ENCODE results near the gene FAM53B. TPM values are rescaled to one million over a fixed set of nuclear protein-coding genes. Genes with fewer than 3 reads are reported as not detected.
A peak's percentile ranks its signal among the peaks of the same experiment; 100 is the strongest.

FAM53B gene
- total and polyA plus RNA-seq, 4 donors: 21.8 to 31.2 (median 29.7) TPM

GRCh38 chr10:124705381-124705740 is 38.8 kb downstream of the FAM53B start:
- H3K27ac ChIP-seq (ENCODE audit: low read depth, low read length): peak overlapping the region; percentile 47
- H3K4me3 ChIP-seq (ENCODE audit: low read depth, low read length): no peak overlapping the region
- H3K36me3 ChIP-seq (ENCODE audit: control insufficient read depth, insufficient read depth, low read length): peaks cover 64% of the 10 kb centered on the region
- WGBS (ENCODE audit: insufficient coverage): 80% methylated on average over 9 of the region's 9 CpGs
- no peaks in the 10 kb centered on the region for H3K27me3 ChIP-seq (ENCODE audit: control insufficient read depth, insufficient read depth, low read length)
- H3K9me3 ChIP-seq (ENCODE audit: control insufficient read depth, insufficient read depth, low read length): no peaks in the 10 kb centered on the region
- peaks cover 97% of the 10 kb centered on the region for H3K4me1 ChIP-seq (ENCODE audit: control insufficient read depth, insufficient read depth, low read length)
- DNase-seq (ENCODE audit: low read depth in 4 of 6, low spot score in 6 of 6): no peak

- Histone ChIP-seq H3K36me3 (ENCODE audit: control insufficient read depth, insufficient read depth, low read length) (peaks cover 70% of the 10 kb centered on the region), H3K27me3 (ENCODE audit: control insufficient read depth, insufficient read depth, low read length) (no peaks in the 10 kb centered on the region), H3K4me1 (ENCODE audit: control insufficient read depth, insufficient read depth, low read length) (peaks cover 97% of the 10 kb centered on the region), H3K9me3 (ENCODE audit: control insufficient read depth, insufficient read depth, low read length) (no peaks in the 10 kb centered on the region), H3K4me3 (ENCODE audit: low read depth, low read length) (no peak overlapping the region), H3K27ac (ENCODE audit: low read depth, low read length) (peak overlapping the region; percentile 76)
- no peak for DNase-seq (ENCODE audit: low read depth in 4 of 6, low spot score in 6 of 6)
- WGBS (ENCODE audit: insufficient coverage): 90% methylated on average over 9 of the region's 11 CpGs
Observed at GRCh38 chr10:124704428-124705380, 39.5 kb downstream of the FAM53B start.

- peak overlapping the region; percentile 76 for H3K27ac ChIP-seq (ENCODE audit: low read depth, low read length)
- no peaks in the 10 kb centered on the region for H3K27me3 ChIP-seq (ENCODE audit: control insufficient read depth, insufficient read depth, low read length)
- H3K4me3 ChIP-seq (ENCODE audit: low read depth, low read length): no peak overlapping the region
- H3K36me3 ChIP-seq (ENCODE audit: control insufficient read depth, insufficient read depth, low read length): peaks cover 78% of the 10 kb centered on the region
- WGBS (ENCODE audit: insufficient coverage): 66% methylated on average over 6 of the region's 10 CpGs
- no peaks in the 10 kb centered on the region for H3K9me3 ChIP-seq (ENCODE audit: control insufficient read depth, insufficient read depth, low read length)
- DNase-seq (ENCODE audit: low read depth in 4 of 6, low spot score in 6 of 6): no peak
- peaks cover 97% of the 10 kb centered on the region for H3K4me1 ChIP-seq (ENCODE audit: control insufficient read depth, insufficient read depth, low read length)
Observed at GRCh38 chr10:124703778-124704427, 40.3 kb downstream of the FAM53B start.

- WGBS (ENCODE audit: insufficient coverage): 50% methylated on average over 1 of the region's 7 CpGs
- H3K36me3 ChIP-seq (ENCODE audit: control insufficient read depth, insufficient read depth, low read length): peaks cover 84% of the 10 kb centered on the region
- no peak overlapping the region for H3K4me3 ChIP-seq (ENCODE audit: low read depth, low read length)
- no peak for DNase-seq (ENCODE audit: low read depth in 4 of 6, low spot score in 6 of 6)
- H3K9me3 ChIP-seq (ENCODE audit: control insufficient read depth, insufficient read depth, low read length): no peaks in the 10 kb centered on the region
- H3K4me1 ChIP-seq (ENCODE audit: control insufficient read depth, insufficient read depth, low read length): peaks cover 97% of the 10 kb centered on the region
- peak overlapping the region; percentile 76 for H3K27ac ChIP-seq (ENCODE audit: low read depth, low read length)
- H3K27me3 ChIP-seq (ENCODE audit: control insufficient read depth, insufficient read depth, low read length): no peaks in the 10 kb centered on the region
Observed at GRCh38 chr10:124703372-124703771, 40.8 kb downstream of the FAM53B start.

- Histone ChIP-seq H3K4me1 (ENCODE audit: control insufficient read depth, insufficient read depth, low read length) (peaks cover 100% of the 10 kb centered on the region), H3K27me3 (ENCODE audit: control insufficient read depth, insufficient read depth, low read length) (no peaks in the 10 kb centered on the region), H3K4me3 (ENCODE audit: low read depth, low read length) (no peak overlapping the region), H3K9me3 (ENCODE audit: control insufficient read depth, insufficient read depth, low read length) (no peaks in the 10 kb centered on the region), H3K27ac (ENCODE audit: low read depth, low read length) (peak overlapping the region; percentile 90), H3K36me3 (ENCODE audit: control insufficient read depth, insufficient read depth, low read length) (peaks cover 94% of the 10 kb centered on the region)
- whole genome bisulfite sequencing (ENCODE audit: insufficient coverage): 89% methylated on average over 8 of the region's 13 CpGs
- DNase-seq (ENCODE audit: low read depth in 4 of 6, low spot score in 6 of 6): no peak
Observed at GRCh38 chr10:124701881-124702656, 42.1 kb downstream of the FAM53B start.

- 50% methylated on average over 6 of the region's 6 CpGs for WGBS (ENCODE audit: insufficient coverage)
- peak in 5 of 6 donors; percentile 46 to 93 (median 67) for DNase-seq (ENCODE audit: low read depth in 4 of 6, low spot score in 6 of 6)
- no peak overlapping the region for H3K4me3 ChIP-seq (ENCODE audit: low read depth, low read length)
- peaks cover 93% of the 10 kb centered on the region for H3K36me3 ChIP-seq (ENCODE audit: control insufficient read depth, insufficient read depth, low read length)
- H3K27me3 ChIP-seq (ENCODE audit: control insufficient read depth, insufficient read depth, low read length): no peaks in the 10 kb centered on the region
- peaks cover 99% of the 10 kb centered on the region for H3K4me1 ChIP-seq (ENCODE audit: control insufficient read depth, insufficient read depth, low read length)
- H3K27ac ChIP-seq (ENCODE audit: low read depth, low read length): peak overlapping the region; percentile 90
- no peaks in the 10 kb centered on the region for H3K9me3 ChIP-seq (ENCODE audit: control insufficient read depth, insufficient read depth, low read length)
Observed at GRCh38 chr10:124701435-124701834, 42.7 kb downstream of the FAM53B start.

- H3K36me3 ChIP-seq (ENCODE audit: control insufficient read depth, insufficient read depth, low read length): peaks cover 90% of the 10 kb centered on the region
- no peak overlapping the region for H3K4me3 ChIP-seq (ENCODE audit: low read depth, low read length)
- H3K4me1 ChIP-seq (ENCODE audit: control insufficient read depth, insufficient read depth, low read length): peaks cover 96% of the 10 kb centered on the region
- no peaks in the 10 kb centered on the region for H3K9me3 ChIP-seq (ENCODE audit: control insufficient read depth, insufficient read depth, low read length)
- H3K27ac ChIP-seq (ENCODE audit: low read depth, low read length): peak overlapping the region; percentile 90
- no peak for DNase-seq (ENCODE audit: low read depth in 4 of 6, low spot score in 6 of 6)
- 100% methylated on average over 1 of the region's 1 CpG for WGBS (ENCODE audit: insufficient coverage)
- H3K27me3 ChIP-seq (ENCODE audit: control insufficient read depth, insufficient read depth, low read length): no peaks in the 10 kb centered on the region
Observed at GRCh38 chr10:124701038-124701365, 43.2 kb downstream of the FAM53B start.

- Histone ChIP-seq H3K27me3 (ENCODE audit: control insufficient read depth, insufficient read depth, low read length) (no peaks in the 10 kb centered on the region), H3K9me3 (ENCODE audit: control insufficient read depth, insufficient read depth, low read length) (no peaks in the 10 kb centered on the region), H3K4me1 (ENCODE audit: control insufficient read depth, insufficient read depth, low read length) (peaks cover 91% of the 10 kb centered on the region), H3K36me3 (ENCODE audit: control insufficient read depth, insufficient read depth, low read length) (peaks cover 85% of the 10 kb centered on the region), H3K4me3 (ENCODE audit: low read depth, low read length) (no peak overlapping the region), H3K27ac (ENCODE audit: low read depth, low read length) (peak overlapping the region; percentile 90)
- WGBS (ENCODE audit: insufficient coverage): 73% methylated on average over 25 of the region's 26 CpGs
- DNase-seq (ENCODE audit: low read depth in 4 of 6, low spot score in 6 of 6): no peak
Observed at GRCh38 chr10:124700293-124701037, 43.7 kb downstream of the FAM53B start.
